ENCODE results near the gene ZHX3. TPM values are rescaled to one million over a fixed set of nuclear protein-coding genes. Genes with fewer than 3 reads are reported as not detected.
A peak's percentile ranks its signal among the peaks of the same experiment; 100 is the strongest.

ZHX3 gene
- total and polyA plus RNA-seq, 2 of the 13 experiments (the other 11 are each of a cell fraction or from before 2014, with no cell fraction given), result 8.4 to 11.7 TPM

DNA sequence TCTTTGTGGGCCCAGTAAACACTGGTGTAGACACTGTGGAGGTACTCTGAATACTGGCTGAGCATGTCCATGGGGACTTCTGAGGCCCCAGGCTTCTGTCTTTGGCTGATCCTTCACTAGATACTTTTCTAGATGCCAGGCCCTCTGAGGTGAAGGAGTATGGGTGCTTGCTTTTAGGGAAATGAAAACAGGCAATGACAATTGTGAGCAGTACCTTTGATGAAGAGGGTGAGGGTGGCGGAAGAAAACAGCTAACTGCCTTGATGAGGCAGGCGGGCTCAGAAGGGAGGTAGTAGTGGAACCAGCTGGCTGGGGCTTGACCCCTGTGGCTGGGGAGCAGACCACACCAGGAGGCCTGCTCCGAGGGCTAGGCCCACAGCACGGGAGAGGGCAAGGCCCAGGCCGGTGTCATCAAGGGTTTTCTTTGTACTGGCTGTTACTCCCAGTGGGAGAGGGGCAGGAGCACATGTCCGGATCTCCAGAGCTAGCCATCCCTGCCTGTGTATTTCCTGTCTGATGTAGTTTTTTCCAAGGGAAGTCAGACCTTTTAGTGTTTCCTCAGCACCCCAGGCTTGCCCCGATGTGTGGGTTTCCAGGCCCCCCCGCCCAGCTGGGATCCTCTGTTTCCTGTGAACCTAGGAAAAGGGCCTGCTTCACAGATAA lies 176.2 kb downstream of the ZHX3 start (continued):
- TF ChIP-seq, protein P1, sequence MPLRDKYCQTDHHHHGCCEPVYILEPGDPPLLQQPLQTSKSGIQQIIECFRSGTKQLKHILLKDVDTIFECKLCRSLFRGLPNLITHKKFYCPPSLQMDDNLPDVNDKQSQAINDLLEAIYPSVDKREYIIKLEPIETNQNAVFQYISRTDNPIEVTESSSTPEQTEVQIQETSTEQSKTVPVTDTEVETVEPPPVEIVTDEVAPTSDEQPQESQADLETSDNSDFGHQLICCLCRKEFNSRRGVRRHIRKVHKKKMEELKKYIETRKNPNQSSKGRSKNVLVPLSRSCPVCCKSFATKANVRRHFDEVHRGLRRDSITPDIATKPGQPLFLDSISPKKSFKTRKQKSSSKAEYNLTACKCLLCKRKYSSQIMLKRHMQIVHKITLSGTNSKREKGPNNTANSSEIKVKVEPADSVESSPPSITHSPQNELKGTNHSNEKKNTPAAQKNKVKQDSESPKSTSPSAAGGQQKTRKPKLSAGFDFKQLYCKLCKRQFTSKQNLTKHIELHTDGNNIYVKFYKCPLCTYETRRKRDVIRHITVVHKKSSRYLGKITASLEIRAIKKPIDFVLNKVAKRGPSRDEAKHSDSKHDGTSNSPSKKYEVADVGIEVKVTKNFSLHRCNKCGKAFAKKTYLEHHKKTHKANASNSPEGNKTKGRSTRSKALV (CRISPR knock-in tag; IDR thresholded peaks at IDR 0.05), result no peak
- TF ChIP-seq RFXANK (CRISPR knock-in tag; IDR thresholded peaks at IDR 0.05), result no peak
- no peak for TF ChIP-seq ZNF737 (CRISPR knock-in tag; IDR thresholded peaks at IDR 0.05; ENCODE audit: borderline replicate concordance)
- no peak for TF ChIP-seq HNRNPK (IDR thresholded peaks at IDR 0.05; ENCODE audit: low read depth, low read length, poor library complexity, severe bottlenecking)
- TF ChIP-seq RFX5 (IDR thresholded peaks at IDR 0.05; ENCODE audit: low read depth, low read length), result no peak; the same call in 1 of the 2 replicates
- no peak for TF ChIP-seq MIER2 (CRISPR knock-in tag; IDR thresholded peaks at IDR 0.05)
- TF ChIP-seq, protein P2, sequence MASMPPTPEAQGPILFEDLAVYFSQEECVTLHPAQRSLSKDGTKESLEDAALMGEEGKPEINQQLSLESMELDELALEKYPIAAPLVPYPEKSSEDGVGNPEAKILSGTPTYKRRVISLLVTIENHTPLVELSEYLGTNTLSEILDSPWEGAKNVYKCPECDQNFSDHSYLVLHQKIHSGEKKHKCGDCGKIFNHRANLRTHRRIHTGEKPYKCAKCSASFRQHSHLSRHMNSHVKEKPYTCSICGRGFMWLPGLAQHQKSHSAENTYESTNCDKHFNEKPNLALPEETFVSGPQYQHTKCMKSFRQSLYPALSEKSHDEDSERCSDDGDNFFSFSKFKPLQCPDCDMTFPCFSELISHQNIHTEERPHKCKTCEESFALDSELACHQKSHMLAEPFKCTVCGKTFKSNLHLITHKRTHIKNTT (CRISPR knock-in tag; IDR thresholded peaks at IDR 0.05), result no peak
- TF ChIP-seq, protein P3, sequence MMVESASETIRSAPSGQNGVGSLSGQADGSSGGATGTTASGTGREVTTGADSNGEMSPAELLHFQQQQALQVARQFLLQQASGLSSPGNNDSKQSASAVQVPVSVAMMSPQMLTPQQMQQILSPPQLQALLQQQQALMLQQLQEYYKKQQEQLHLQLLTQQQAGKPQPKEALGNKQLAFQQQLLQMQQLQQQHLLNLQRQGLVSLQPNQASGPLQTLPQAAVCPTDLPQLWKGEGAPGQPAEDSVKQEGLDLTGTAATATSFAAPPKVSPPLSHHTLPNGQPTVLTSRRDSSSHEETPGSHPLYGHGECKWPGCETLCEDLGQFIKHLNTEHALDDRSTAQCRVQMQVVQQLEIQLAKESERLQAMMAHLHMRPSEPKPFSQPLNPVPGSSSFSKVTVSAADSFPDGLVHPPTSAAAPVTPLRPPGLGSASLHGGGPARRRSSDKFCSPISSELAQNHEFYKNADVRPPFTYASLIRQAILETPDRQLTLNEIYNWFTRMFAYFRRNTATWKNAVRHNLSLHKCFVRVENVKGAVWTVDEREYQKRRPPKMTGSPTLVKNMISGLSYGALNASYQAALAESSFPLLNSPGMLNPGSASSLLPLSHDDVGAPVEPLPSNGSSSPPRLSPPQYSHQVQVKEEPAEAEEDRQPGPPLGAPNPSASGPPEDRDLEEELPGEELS (CRISPR knock-in tag; IDR thresholded peaks at IDR 0.05), result no peak
- no peak for TF ChIP-seq SIX1 (CRISPR knock-in tag; IDR thresholded peaks at IDR 0.05; ENCODE audit: borderline replicate concordance)
- TF ChIP-seq DMAP1 (CRISPR knock-in tag; IDR thresholded peaks at IDR 0.05), result no peak
- TF ChIP-seq EHMT2 (IDR thresholded peaks at IDR 0.05; ENCODE audit: borderline replicate concordance, low read depth, low read length), result no peak
- peak; percentile 16 for TF ChIP-seq ZNF883 (CRISPR knock-in tag; IDR thresholded peaks at IDR 0.05; ENCODE audit: not compliant biosample characterization)
- TF ChIP-seq, protein P4, sequence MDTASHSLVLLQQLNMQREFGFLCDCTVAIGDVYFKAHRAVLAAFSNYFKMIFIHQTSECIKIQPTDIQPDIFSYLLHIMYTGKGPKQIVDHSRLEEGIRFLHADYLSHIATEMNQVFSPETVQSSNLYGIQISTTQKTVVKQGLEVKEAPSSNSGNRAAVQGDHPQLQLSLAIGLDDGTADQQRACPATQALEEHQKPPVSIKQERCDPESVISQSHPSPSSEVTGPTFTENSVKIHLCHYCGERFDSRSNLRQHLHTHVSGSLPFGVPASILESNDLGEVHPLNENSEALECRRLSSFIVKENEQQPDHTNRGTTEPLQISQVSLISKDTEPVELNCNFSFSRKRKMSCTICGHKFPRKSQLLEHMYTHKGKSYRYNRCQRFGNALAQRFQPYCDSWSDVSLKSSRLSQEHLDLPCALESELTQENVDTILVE (CRISPR knock-in tag; IDR thresholded peaks at IDR 0.05), result no peak
- TF ChIP-seq KAT8 (CRISPR knock-in tag; IDR thresholded peaks at IDR 0.05), result no peak
- TF ChIP-seq ZNF143 (CRISPR knock-in tag; IDR thresholded peaks at IDR 0.05), result no peak
- TF ChIP-seq ZNF614 (CRISPR knock-in tag; IDR thresholded peaks at IDR 0.05; ENCODE audit: borderline replicate concordance), result no peak
- TF ChIP-seq GTF3A (CRISPR knock-in tag; conservative IDR thresholded peaks at IDR 0.05), result no peak
- no peak for TF ChIP-seq ZNF207 (IDR thresholded peaks at IDR 0.05; ENCODE audit: borderline replicate concordance)
- TF ChIP-seq ZNF570 (CRISPR knock-in tag; IDR thresholded peaks at IDR 0.05; ENCODE audit: borderline replicate concordance), result no peak
- no peak for TF ChIP-seq GFI1 (CRISPR knock-in tag; IDR thresholded peaks at IDR 0.05; ENCODE audit: borderline replicate concordance)
- no peak for TF ChIP-seq ZNF563 (CRISPR knock-in tag; IDR thresholded peaks at IDR 0.05)
- no peak for TF ChIP-seq ZNF780A (CRISPR knock-in tag; IDR thresholded peaks at IDR 0.05)
- no peak for TF ChIP-seq ZSCAN21 (CRISPR knock-in tag; IDR thresholded peaks at IDR 0.05; ENCODE audit: borderline replicate concordance)
- no peak for TF ChIP-seq FOXK2 (IDR thresholded peaks at IDR 0.05)
- TF ChIP-seq, protein P5, sequence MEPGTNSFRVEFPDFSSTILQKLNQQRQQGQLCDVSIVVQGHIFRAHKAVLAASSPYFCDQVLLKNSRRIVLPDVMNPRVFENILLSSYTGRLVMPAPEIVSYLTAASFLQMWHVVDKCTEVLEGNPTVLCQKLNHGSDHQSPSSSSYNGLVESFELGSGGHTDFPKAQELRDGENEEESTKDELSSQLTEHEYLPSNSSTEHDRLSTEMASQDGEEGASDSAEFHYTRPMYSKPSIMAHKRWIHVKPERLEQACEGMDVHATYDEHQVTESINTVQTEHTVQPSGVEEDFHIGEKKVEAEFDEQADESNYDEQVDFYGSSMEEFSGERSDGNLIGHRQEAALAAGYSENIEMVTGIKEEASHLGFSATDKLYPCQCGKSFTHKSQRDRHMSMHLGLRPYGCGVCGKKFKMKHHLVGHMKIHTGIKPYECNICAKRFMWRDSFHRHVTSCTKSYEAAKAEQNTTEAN (CRISPR knock-in tag; conservative IDR thresholded peaks at IDR 0.05), result no peak
